Measurements from ENCODE around the gene CAPZA2.

The CAPZA2 gene

GRCh38 chr7:116953906-116954838 is 91.8 kb downstream of the CAPZA2 start (continued):
- peak; percentile 35 for TF ChIP-seq ZBTB26 (tag by site-specific recombination; optimal IDR thresholded peaks at IDR 0.05)
- peak; percentile 89 for TF ChIP-seq ZNF76 (tag by site-specific recombination; IDR thresholded peaks at IDR 0.05; ENCODE audit: borderline replicate concordance, low read depth)
- peak; percentile 50; the same call in 1 of the 2 replicates for TF ChIP-seq SP7 (tag by site-specific recombination; IDR thresholded peaks at IDR 0.05)
- TF ChIP-seq ZBTB1 (tag by site-specific recombination; IDR thresholded peaks at IDR 0.05) = no peak
- TF ChIP-seq ZSCAN4 (tag by site-specific recombination; IDR thresholded peaks at IDR 0.05) = no peak
- TF ChIP-seq PATZ1 (tag by site-specific recombination; IDR thresholded peaks at IDR 0.05) = peak; percentile 79; the same call in 1 of the 2 replicates
- no peak for TF ChIP-seq ELK4 (IDR thresholded peaks at IDR 0.05; ENCODE audit: borderline replicate concordance, low read depth, low read length)
- TF ChIP-seq ZNF510 (tag by site-specific recombination; IDR thresholded peaks at IDR 0.05; ENCODE audit: insufficient replicate concordance) = no peak
- no peak for TF ChIP-seq ZNF560 (tag by site-specific recombination; IDR thresholded peaks at IDR 0.05; ENCODE audit: borderline replicate concordance)
- TF ChIP-seq ZNF133 (tag by site-specific recombination; IDR thresholded peaks at IDR 0.05) = no peak
- TF ChIP-seq ZNF677 (tag by site-specific recombination; IDR thresholded peaks at IDR 0.05) = peak; percentile 57; the same call in 1 of the 2 replicates
- no peak for TF ChIP-seq ZNF658 (tag by site-specific recombination; IDR thresholded peaks at IDR 0.05)
- TF ChIP-seq ZNF791 (tag by site-specific recombination; IDR thresholded peaks at IDR 0.05) = no peak
- TF ChIP-seq KLF9 (tag by site-specific recombination; IDR thresholded peaks at IDR 0.05; ENCODE audit: low read depth) = no peak
- TF ChIP-seq ZNF701 (tag by site-specific recombination; IDR thresholded peaks at IDR 0.05) = no peak
- TF ChIP-seq AEBP2 (tag by site-specific recombination; IDR thresholded peaks at IDR 0.05; ENCODE audit: borderline replicate concordance) = no peak
- no peak for TF ChIP-seq PBX3 (CRISPR knock-in tag; IDR thresholded peaks at IDR 0.05)
- no peak for TF ChIP-seq ZNF707 (tag by site-specific recombination; IDR thresholded peaks at IDR 0.05)
- no peak for TF ChIP-seq ZBTB10 (tag by site-specific recombination; IDR thresholded peaks at IDR 0.05)
- no peak for TF ChIP-seq OSR2 (tag by site-specific recombination; IDR thresholded peaks at IDR 0.05)
- no peak for TF ChIP-seq ZSCAN16 (tag by site-specific recombination; IDR thresholded peaks at IDR 0.05)
- TF ChIP-seq ZBTB20 (tag by site-specific recombination; IDR thresholded peaks at IDR 0.05) = peak; percentile 83
- TF ChIP-seq BCL11B (tag by site-specific recombination; IDR thresholded peaks at IDR 0.05; ENCODE audit: low read depth) = no peak
- no peak for TF ChIP-seq ZNF140 (tag by site-specific recombination; IDR thresholded peaks at IDR 0.05)
- TF ChIP-seq SCRT2 (tag by site-specific recombination; IDR thresholded peaks at IDR 0.05) = no peak
- TF ChIP-seq ZNF768 (tag by site-specific recombination; IDR thresholded peaks at IDR 0.05) = no peak

All from HEK293 (cell line).